ENCODE data around the gene EDEM1. TPM values are rescaled to one million over a fixed set of nuclear protein-coding genes. Genes with fewer than 3 reads are reported as not detected.
"Not testable (repeated sequence)": the region's sequence is repeated elsewhere in the genome, so short reads cannot be mapped to it uniquely, and the experiment has no call there.

The EDEM1 gene
- total RNA-seq, 1 donor from 2014 or later = 7.4 TPM

DNA sequence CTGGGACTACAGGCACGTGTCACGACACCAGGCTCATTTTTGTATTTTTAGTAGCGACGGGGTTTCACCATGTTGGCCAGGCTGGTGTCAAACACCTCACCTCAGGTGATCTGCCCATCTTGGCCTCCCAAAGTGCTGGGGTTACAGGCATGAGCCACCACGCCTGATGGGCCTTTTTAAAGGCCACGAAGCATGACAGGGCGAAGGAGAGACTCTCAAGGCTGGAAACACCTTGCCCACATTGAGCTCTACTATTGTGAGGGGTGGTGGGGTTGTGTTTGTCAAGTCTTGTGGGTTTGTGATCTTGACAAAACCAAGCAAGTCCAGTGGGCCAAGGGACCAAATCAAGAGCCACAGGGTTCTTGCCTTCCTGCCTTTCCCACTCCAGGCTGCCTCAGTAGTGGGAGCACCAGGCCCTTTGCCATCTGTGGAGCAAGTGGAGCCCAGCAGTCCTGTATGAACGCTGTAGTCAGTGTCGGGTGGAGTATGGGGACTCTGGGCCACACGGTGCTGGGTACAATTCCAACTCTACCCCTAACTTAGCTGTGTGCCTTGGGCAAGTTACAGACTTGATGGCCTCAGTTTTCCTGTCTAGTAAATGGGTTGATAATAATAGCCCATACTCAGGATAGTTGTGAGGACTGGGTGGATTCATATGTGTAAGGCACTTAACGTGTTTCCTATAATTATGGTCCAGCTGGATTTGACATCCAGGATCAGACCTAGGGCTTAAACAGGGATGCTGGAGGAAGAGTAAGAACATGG lies 33.3 kb downstream of the EDEM1 start:
- no peak for ATAC-seq (ENCODE audit: poor library complexity)
- no peak for DNase-seq
- intact Hi-C loops (cut with DNase I) = no loop called here

DNA sequence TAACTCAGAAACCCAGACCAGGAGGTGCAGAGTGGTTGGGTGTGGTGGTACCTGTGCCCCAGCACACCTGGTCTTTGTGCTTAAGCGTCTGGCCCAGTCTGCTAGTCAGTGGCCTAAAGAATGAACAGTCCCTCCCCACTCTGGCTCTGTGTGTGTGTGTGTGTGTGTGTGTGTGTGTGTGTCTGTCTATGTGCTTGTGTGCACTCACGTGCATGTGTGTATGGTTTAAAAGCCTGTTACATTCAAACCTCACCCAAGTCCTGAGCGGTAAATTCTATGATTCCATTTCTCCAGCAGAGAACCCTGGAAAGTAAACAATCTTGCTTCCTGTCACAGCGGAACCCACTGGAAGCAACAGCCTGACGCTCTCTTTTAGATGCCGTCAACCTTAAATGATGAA lies 34.2 kb downstream of the EDEM1 start:
- intact Hi-C loops (cut with DNase I) = no loop called here
- DNase-seq = no peak
- ATAC-seq (ENCODE audit: poor library complexity) = no peak

DNA sequence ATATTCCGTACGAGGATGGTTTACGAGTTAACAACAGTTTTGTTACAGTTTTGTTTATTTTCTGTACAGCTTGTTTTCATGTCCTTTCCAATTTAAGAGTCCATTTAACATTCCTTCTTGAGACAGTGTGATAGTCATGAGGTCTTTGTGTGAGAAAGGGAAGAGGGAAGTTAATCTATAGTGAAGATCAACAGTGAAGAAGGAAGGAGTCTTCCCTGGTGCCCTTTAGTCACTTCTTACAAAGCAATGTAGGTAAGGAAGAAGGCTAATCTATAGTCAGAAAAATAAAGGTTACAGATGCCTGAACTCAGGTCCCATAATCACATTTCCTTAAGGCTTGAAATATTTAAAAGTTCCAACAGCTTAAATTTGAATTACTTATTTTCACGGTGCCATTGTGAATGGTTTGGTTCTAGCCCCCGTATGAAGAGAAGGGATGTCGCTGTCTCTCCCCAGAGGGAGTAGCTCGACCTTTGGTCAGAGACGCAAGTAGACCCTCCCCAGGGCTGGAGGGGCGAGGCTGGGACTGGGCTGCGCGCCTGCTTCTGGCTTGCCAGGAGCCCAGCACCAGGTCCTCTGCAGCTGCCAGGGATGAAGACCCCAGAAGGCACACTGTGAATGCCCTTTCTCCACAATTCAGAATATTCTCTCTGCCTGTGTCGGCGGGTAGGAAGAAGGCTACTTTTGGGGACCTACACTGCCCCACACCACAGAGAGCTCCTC lies 34.9 kb downstream of the EDEM1 start:
- no peak for ATAC-seq (ENCODE audit: poor library complexity)
- intact Hi-C loops (cut with DNase I) = no loop called here
- DNase-seq = no peak

DNA sequence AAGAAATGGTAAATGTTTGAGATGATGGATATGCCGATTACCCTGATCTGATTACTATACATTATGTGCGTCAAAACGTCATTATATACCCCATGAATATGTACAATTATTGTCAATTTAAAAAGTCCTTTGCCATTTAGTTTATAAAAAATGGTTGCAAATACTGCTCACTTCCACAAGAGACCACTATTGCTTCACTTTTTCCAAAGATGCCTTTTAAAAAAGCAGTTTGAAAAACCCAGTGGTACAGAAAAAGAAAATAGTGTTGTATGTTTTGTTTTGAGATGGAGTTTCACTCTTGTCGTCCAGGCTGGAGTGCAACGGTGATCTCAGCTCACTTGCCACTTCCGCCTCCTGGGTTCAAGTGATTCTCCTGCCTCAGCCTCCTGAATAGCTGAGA lies 39.3 kb downstream of the EDEM1 start:
- intact Hi-C loops (cut with DNase I) = no loop called here
- DNase-seq (no peak), ATAC-seq (ENCODE audit: poor library complexity) (no peak)

DNA sequence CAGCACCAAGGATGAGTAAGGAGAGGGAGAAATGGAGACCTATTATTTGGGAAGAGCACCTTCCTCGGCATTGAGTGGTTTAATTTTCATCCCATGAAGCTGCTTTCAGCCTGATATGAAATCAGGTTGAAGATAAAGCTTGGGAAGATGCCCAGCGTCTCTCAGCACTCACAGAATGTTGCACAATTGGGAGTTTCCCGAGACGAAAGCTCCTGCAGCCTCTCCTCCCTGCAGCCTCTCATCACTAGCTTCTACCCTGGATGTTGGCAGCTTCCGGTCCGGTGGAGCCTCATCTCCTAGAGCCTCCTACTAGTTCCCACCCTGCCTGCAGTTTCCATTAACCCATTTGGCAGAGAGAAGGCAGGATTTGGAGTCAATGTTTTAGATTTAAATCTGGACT lies 40.3 kb downstream of the EDEM1 start:
- ATAC-seq (ENCODE audit: poor library complexity) = no peak
- intact Hi-C loops (cut with DNase I) = no loop called here
- DNase-seq = no peak

DNA sequence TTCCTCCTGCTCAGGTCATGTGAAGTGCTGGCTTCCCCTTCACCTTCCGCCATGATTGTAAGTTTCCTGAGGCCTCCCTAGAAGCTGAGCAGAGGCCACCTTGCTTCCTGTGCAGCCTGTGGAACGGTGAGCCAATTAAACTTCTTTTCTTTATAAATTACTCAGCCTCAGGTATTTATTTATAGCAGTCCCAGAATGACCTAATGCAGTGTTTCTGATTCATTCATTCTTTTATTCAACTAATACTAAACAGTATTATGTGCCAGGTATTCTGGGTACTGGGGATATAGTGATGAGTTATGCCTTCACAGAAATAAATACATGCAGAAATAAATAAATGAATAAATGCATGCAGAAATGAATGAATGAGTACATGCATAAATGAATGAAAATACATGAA lies 41.9 kb downstream of the EDEM1 start:
- no peak for DNase-seq
- ATAC-seq (ENCODE audit: poor library complexity) = no peak
- intact Hi-C loops (cut with DNase I) = no loop called here

DNA sequence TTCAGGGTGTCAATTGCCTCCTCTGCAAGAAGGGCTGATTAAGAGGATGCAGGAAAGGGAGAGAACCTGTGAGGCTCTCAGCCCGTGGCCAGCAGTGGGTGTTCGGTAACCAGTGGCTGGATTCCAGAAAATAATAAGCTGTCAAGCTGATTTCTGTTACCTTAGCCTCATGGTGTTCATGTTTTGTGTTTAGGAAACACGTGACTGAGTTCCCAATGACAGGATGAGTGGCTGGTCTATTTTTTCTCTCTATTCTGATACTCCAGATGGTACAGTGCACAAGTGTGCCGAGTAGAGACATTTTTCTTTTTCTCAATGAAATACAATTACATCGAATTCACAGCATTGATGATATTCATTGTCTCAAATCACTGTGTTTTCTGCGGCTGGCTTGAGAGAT lies 43.6 kb downstream of the EDEM1 start:
- ATAC-seq (ENCODE audit: poor library complexity) = no peak
- DNase-seq = no peak
- intact Hi-C loops (cut with DNase I) = no loop called here

DNA sequence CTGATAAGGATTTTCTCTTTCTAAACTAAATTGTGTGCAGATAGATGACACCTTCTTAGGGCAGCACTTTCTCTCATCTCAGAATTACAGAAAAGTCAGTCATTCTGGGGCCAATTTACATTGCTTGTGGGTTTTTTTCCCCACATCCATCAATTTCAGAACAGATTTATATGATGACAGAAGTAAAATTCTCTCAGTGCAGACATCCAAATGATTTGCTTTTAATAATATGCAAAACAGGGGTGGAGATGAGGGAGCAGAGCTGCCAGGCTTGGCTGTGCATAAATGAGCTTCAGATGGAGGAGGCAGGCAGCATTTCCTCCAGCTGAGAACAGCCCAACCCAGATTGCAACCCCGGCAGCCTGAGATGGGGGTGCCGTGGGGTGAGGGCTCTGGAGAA lies 44.0 kb downstream of the EDEM1 start:
- DNase-seq (no peak), ATAC-seq (ENCODE audit: poor library complexity) (no peak)
- intact Hi-C loops (cut with DNase I) = no loop called here

DNA sequence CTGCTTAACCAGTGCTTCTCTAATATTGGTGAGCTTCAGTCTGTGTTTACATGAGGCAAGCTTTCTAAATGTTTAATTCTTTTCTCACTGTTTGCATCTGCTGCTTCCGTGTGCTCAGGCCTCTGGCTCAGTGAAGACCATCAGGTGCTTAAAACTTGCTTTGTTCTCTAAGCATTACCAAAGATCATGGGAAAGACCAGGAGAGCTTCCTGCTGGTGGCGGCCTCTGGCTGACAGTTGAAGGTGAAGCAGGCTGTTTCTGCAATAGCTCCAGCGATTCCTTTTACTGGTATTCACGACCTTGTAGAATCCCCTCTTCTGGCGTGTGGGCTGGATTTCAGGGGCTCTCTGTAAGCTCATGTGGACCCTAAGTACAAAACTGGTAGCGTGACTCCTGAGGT lies 45.1 kb downstream of the EDEM1 start:
- DNase-seq = no peak
- ATAC-seq (ENCODE audit: poor library complexity) = no peak
- intact Hi-C loops (cut with DNase I) = no loop called here

DNA sequence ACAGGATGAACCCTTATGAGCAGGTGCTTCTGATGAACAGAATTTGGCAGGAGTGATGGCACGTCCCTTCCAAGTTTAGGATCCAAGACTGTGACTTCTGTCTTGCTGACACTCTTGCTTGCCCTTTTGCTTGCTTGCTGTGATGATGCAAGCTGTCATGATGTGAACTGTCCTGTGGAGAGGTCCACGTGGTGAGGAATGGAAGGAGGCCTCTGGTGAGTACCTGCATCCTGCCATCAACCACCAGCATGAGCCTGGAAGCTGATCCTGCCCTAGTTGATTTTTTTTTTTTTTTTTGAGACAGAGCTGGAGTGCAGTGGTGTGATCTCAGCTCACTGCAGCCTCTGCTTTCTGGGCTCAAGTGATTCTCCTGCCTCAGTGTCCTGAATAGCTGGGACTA lies 45.5 kb downstream of the EDEM1 start:
- DNase-seq (no peak), ATAC-seq (ENCODE audit: poor library complexity) (no peak)
- intact Hi-C loops (cut with DNase I) = no loop called here

DNA sequence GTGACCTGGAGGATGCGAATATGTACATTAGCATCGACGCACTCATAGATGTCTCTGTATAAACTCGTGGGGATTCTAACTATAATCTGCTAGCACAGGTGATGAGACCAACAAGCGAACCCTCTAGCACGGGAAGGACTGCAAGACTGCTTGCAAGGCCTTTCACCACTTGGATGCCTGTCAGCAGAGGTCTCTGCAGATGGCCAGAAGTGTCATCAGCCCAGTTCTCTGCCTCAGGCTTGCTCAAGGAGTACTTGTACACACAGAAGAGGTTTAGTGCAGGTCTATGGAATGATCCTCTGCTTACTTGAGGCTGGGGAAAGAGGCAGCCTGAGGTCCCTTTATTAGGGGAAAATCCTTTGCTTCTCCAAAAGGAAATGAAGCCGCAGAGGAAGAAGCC lies 48.1 kb downstream of the EDEM1 start:
- ATAC-seq (ENCODE audit: poor library complexity) (no peak), DNase-seq (no peak)
- intact Hi-C loops (cut with DNase I) = no loop called here

DNA sequence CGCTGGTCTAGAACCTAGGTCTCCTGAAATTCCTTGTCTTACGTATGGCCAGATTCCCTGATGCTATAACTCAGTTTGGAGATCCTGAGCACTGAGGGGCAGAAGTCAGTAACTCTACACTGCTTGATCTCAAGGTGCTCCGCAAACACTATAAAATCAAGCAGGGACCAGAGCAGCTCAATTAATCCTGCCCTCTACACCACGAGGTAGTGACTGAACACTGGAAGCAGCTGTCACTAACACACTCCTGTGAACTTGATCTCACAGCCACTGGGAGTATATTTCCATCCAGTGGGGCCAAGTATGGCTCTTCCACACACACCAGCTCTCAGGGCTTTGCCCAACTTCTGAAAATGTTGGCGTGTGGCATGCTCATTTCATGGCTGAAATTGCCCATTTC lies 51.0 kb downstream of the EDEM1 start:
- intact Hi-C loops (cut with DNase I) = no loop called here
- DNase-seq (no peak), ATAC-seq (ENCODE audit: poor library complexity) (no peak)

DNA sequence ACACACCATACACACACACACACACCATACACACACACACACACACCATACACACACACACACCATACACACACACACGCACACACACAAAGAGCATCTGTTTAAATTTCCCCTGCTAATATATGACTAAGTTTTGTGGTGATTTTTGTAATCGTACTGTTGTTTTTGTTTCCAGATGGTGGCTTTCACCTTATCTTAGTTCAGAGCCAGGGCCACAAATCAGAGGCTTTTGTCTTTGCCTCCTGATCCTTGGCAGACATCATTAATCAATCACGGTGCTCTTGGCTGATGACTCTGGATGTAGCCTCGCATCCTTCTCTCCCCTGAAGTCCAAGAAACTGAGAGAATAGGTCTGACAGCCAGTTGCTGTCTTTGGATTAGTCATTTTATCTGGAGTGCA lies 52.1 kb downstream of the EDEM1 start:
- DNase-seq (no peak), ATAC-seq (ENCODE audit: poor library complexity) (no peak)
- intact Hi-C loops (cut with DNase I) = no loop called here

DNA sequence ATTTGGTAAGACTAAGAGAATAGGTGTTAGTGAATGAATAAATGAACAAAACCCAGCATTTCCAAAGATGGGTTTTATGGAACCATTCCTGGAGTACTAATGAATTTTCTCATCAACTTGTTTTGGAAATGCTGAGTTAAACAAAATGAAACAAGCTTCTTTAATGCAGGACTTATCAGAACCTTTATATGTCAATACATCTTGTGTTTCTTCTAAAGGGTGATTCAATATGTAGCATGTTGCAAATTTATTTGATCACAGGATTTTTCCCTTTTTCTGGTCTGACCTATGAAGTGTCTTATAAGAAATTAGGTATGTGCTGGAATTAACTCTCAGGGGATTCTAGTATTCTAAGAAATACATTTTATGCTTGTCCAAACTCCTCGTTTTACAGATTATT lies 53.2 kb downstream of the EDEM1 start:
- intact Hi-C loops (cut with DNase I) = no loop called here

DNA sequence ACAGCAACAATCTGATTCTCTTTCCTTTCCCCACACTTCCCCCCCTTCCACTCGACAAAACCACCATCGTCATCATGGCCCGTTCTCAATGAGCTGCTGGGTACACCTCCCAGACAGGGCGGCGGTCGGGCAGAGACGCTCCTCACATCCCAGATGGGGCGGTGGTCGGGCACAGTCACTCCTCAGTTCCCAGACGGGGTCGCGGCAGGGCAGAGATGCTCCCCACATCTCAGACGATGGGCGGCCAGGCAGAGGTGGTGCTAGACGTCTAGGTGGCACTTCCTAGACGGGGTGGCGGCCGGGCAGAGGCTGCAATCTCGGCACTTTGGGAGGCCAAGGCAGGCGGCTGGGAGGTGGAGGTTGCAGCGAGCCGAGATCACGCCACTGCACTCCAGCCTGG lies 55.3 kb downstream of the EDEM1 start:
- intact Hi-C loops (cut with DNase I); DNase-seq; ATAC-seq (ENCODE audit: poor library complexity): not testable (repeated sequence)

More for the DNA sequence above, 53.2 kb downstream of the EDEM1 start:
- no peak for ATAC-seq (ENCODE audit: poor library complexity)
- no peak for DNase-seq

DNA sequence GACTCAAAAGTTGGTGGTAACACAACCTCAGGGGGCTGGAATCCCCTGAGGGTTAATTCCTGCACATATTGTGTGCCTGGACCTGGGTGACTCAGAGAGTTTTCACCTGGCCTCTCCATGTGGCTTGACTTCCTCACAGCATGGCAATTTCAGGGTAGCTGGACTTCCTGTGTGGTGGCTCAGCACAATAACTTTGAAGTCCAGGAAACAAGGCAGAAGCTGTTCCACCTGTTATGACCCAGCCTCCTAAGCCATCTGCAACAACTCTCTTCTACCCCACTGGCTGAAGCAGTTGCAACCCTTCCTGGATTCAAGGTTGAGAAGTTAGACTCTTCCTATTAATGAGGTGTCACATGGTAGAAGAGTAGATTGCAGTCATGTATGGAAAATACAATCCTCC lies 58.4 kb downstream of the EDEM1 start:
- no peak for ATAC-seq (ENCODE audit: poor library complexity)
- DNase-seq = no peak
- intact Hi-C loops (cut with DNase I) = no loop called here

DNA sequence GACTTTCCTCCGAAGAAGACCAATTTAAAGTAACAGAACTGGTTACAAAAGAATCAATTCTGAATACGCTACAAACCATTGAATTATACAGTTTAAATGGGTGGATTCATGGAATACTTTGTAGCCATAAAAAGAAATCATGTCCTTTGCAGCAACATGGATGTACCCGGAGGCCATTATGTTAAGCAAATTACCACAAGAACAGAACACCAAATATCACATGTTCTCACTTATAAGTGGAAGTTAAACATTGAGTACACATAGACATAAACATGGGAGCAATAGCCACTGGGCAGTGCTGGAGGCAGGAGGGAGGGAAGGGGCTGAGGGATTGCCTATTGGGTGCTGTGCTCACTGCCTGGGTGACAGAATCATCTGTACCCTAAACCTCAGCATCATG lies 61.3 kb downstream of the EDEM1 start:
- no peak for DNase-seq
- intact Hi-C loops (cut with DNase I) = no loop called here
- no peak for ATAC-seq (ENCODE audit: poor library complexity)

DNA sequence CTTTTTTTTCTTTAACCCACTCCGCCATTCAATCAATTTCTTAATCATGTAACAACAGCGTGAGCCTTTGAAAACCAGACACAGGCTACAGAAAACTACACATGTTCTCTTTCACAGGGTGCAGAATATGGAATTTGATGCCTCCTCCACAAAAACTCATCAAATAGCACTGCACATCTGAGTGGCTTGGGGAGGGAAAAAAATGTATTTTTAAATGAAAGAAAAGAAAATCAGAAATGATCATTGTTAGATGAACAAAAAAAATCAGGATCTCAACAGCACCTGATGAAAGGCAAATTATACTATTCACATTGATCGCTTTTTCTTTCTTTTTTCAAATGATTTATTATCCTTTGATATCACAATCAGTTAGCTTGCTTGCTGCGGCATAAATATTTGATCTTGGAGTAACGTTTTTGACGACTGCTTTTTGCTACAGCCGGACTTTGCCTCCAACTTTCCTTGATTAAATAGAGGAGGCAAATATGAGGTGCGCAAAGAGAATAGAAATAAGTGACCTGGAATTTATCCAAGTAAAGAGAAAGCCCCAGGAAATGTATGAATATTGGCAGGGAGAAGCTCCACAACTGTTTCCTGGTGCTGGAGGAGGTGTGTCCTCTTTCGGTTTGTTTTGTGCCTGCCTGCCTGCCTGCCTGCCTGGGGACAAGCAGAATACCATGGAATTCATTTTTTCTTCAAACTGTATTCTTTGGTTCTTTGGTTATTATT lies 63.1 kb downstream of the EDEM1 start:
- DNase-seq (no peak), ATAC-seq (ENCODE audit: poor library complexity) (no peak)
- intact Hi-C loops (cut with DNase I) = no loop called here

DNA sequence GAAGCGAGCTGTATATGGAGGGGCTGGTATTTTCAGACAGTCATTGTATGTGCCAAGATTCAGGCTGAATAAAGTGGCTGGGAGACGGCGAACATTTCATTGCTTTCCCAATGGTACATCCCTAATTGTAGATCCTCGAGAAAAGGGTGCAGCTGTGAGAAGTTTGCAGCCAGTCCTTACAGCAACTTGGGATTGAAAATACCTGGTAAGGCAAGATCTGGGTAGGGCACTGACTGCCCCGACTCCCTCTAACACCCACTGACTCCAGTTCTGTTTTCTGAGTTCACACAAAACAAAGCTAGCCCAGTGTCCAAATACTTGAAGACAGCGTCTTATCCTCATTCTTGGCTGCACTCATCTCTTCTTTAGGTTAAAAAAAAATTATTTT lies 63.7 kb downstream of the EDEM1 start:
- no peak for ATAC-seq (ENCODE audit: poor library complexity)
- no peak for DNase-seq
- intact Hi-C loops (cut with DNase I) = no loop called here

DNA sequence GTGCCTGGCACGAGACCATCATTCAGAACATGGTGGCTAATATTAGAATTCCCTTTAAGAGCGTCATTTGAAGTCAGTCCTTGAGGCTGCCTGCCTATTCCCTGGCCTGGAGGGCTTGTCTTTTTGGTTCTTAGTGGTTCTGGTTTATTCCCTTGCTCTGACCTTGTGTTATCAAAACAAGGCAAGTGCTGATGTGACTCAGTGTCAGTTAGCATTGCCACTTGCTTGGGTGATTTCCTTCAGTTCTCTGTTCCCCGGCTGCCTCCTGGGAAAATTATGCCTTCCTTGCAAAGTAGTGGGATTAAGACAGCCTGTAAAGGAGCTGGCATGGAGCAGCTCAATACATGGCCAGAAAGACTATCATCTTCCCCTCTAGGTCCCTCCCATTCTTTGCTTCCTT lies 64.6 kb downstream of the EDEM1 start:
- DNase-seq (no peak), ATAC-seq (ENCODE audit: poor library complexity) (no peak)
- intact Hi-C loops (cut with DNase I) = no loop called here
